SK-N-SH (cell line): ENCODE results near the gene SORBS2.

Source experiments
- EP300 ChIP-seq, 2 experiments: IDR thresholded peaks; 2 replicates each; pipeline versions ENCODE4 v1.4.0 to v1.6.1; 2012; ENCODE audit warnings: borderline replicate concordance in 1 of 2, low read depth in 1 of 2, low read length in 1 of 2
- FOSL2 ChIP-seq: IDR thresholded peaks from 2 replicates; pipeline ENCODE4 v1.4.0; 2012; ENCODE audit warnings: low read depth, mild to moderate bottlenecking, moderate library complexity, borderline replicate concordance
- IRF3 ChIP-seq: fragments of 150-350 bp; IDR thresholded peaks from 2 replicates; pipeline ENCODE4 v1.6.1; 2016; ENCODE audit warnings: mild to moderate bottlenecking, low read depth, low read length
- JUND ChIP-seq: IDR thresholded peaks from 2 replicates; pipeline ENCODE4 v1.4.0; 2012
- NRF1 ChIP-seq: IDR thresholded peaks from 2 replicates; pipeline ENCODE4 v1.6.1; 2012; ENCODE audit warnings: low read depth, mild to moderate bottlenecking, low read length
- POLR2AphosphoS5 ChIP-seq: IDR thresholded peaks from 2 replicates; pipeline ENCODE4 v1.6.1; 2012; ENCODE audit warnings: low read depth, low read length
- REST ChIP-seq: IDR thresholded peaks from 2 replicates; pipeline ENCODE4 v1.6.1; 2012; ENCODE audit warnings: mild to moderate bottlenecking, low read depth, low read length, moderate library complexity
- RFX5 ChIP-seq: IDR thresholded peaks from 2 replicates; pipeline ENCODE4 v1.6.1; 2012; ENCODE audit warnings: mild to moderate bottlenecking, improper control_type of control experiment, low read length
- RXRA ChIP-seq: IDR thresholded peaks from 2 replicates; pipeline ENCODE4 v1.4.0; 2012; ENCODE audit warnings: low read depth, mild to moderate bottlenecking, borderline replicate concordance
- YY1 ChIP-seq: IDR thresholded peaks from 2 replicates; pipeline ENCODE4 v1.4.0; 2012; ENCODE audit warnings: low read depth, mild to moderate bottlenecking
- TF ChIP-seq, protein P1 (sequence below): fragments of 200-600 bp; sonication (generic); IDR thresholded peaks from 2 replicates; pipeline ENCODE4 v1.6.1; 2017; ENCODE audit warnings: antibody characterized with exemption, mild to moderate bottlenecking, moderate library complexity
- TF ChIP-seq, protein P2 (sequence below): IDR thresholded peaks from 2 replicates; pipeline ENCODE4 v1.4.0; 2012; ENCODE audit warnings: low read depth, borderline replicate concordance
- TF ChIP-seq, protein P3 (sequence below): IDR thresholded peaks from 2 replicates; pipeline ENCODE4 v1.4.0; 2012; ENCODE audit warnings: low read depth, borderline replicate concordance

DNA sequence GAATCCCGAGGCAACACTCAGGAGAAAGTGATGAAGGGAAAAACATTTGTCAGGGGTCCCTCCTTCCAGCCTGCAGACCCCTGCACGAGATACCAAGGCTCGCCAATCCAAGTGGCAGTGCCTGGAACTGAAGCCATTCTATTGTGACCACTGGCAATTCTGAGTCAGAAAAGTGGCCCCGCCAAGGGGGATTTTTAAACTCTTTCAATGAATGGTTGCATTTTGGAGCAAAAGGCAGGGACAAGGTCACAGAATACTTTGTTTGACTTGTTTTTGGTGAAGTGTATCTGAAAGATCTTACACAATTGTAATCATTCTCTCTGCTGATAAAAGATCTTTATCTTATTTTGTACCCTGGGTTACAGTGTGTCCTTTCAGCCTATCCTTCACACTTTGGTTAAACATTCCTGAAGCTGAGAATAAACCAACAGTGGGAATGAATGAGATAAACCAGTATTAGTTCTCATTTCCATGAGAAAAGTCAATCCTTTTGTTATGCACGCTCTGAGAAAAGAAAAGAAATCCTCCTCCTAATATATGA is 160.8 kb downstream of the SORBS2 start:
- TF ChIP-seq, protein P1, sequence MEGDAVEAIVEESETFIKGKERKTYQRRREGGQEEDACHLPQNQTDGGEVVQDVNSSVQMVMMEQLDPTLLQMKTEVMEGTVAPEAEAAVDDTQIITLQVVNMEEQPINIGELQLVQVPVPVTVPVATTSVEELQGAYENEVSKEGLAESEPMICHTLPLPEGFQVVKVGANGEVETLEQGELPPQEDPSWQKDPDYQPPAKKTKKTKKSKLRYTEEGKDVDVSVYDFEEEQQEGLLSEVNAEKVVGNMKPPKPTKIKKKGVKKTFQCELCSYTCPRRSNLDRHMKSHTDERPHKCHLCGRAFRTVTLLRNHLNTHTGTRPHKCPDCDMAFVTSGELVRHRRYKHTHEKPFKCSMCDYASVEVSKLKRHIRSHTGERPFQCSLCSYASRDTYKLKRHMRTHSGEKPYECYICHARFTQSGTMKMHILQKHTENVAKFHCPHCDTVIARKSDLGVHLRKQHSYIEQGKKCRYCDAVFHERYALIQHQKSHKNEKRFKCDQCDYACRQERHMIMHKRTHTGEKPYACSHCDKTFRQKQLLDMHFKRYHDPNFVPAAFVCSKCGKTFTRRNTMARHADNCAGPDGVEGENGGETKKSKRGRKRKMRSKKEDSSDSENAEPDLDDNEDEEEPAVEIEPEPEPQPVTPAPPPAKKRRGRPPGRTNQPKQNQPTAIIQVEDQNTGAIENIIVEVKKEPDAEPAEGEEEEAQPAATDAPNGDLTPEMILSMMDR = no peak
- TF ChIP-seq EP300 (IDR thresholded peaks at IDR 0.05; ENCODE audit: borderline replicate concordance in 1 of 2, low read depth in 1 of 2, low read length in 1 of 2) (no peak), NRF1 (no peak), JUND (no peak), REST (no peak), IRF3 (no peak), RXRA (no peak), YY1 (no peak), POLR2AphosphoS5 (no peak), RFX5 (no peak), FOSL2 (no peak)
- TF ChIP-seq, protein P2, sequence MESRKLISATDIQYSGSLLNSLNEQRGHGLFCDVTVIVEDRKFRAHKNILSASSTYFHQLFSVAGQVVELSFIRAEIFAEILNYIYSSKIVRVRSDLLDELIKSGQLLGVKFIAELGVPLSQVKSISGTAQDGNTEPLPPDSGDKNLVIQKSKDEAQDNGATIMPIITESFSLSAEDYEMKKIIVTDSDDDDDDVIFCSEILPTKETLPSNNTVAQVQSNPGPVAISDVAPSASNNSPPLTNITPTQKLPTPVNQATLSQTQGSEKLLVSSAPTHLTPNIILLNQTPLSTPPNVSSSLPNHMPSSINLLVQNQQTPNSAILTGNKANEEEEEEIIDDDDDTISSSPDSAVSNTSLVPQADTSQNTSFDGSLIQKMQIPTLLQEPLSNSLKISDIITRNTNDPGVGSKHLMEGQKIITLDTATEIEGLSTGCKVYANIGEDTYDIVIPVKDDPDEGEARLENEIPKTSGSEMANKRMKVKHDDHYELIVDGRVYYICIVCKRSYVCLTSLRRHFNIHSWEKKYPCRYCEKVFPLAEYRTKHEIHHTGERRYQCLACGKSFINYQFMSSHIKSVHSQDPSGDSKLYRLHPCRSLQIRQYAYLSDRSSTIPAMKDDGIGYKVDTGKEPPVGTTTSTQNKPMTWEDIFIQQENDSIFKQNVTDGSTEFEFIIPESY = no peak
- TF ChIP-seq, protein P3, sequence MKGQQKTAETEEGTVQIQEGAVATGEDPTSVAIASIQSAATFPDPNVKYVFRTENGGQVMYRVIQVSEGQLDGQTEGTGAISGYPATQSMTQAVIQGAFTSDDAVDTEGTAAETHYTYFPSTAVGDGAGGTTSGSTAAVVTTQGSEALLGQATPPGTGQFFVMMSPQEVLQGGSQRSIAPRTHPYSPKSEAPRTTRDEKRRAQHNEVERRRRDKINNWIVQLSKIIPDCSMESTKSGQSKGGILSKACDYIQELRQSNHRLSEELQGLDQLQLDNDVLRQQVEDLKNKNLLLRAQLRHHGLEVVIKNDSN = no peak
